Vagina (tissue), 2 donors: Measurements from ENCODE around the gene HES1. TPM values are rescaled to one million over a fixed set of nuclear protein-coding genes. Genes with fewer than 3 reads are reported as not detected.

ENCODE experiments used
- DNase-seq, 2 donors: peaks; one replicate each; pipeline ENCODE4 v3.0.0-alpha.2; 2017; ENCODE audit errors: extremely low spot score in 2 of 2
- H3K27ac ChIP-seq: fragments of 200-600 bp; sonication (generic); one replicate; pipeline ENCODE4 v1.5.1; 2019
- H3K27me3 ChIP-seq: fragments of 200-600 bp; sonication (generic); one replicate; pipeline ENCODE4 v1.5.1; 2019
- H3K36me3 ChIP-seq, 2 donors: fragments of 200-600 bp; sonication (generic); one replicate each; pipeline ENCODE4 v1.5.1; 2017 to 2019
- H3K4me1 ChIP-seq: fragments of 200-600 bp; sonication (generic); one replicate; pipeline ENCODE4 v1.5.1; 2019
- H3K4me3 ChIP-seq, 2 donors: fragments of 200-600 bp; sonication (generic); 1 replicate in 1 of 2; 2 replicates in 1 of 2; pipeline ENCODE4 v1.5.1; 2016 to 2019
- H3K9me3 ChIP-seq: fragments of 200-600 bp; sonication (generic); one replicate; pipeline ENCODE4 v1.5.1; 2019
- POLR2A ChIP-seq, 2 donors: fragments of 450-650 bp; IDR thresholded peaks; one replicate each; pipeline ENCODE4 v1.6.1; 2017; ENCODE audit warnings: antibody characterized with exemption in 2 of 2, mild to moderate bottlenecking in 2 of 2, moderate library complexity in 2 of 2
- POLR2AphosphoS5 ChIP-seq, 2 donors: sonication (generic); formaldehyde crosslinking; IDR thresholded peaks; one replicate each; pipeline ENCODE4 v1.9.0; 2017; ENCODE audit warnings: antibody characterized with exemption in 2 of 2, mild to moderate bottlenecking in 2 of 2, low read depth in 1 of 2; ENCODE audit not compliant: insufficient read depth in 1 of 2
- intact Hi-C: fragments of 100-400 bp; cut with DNase I; formaldehyde crosslinking; loops from one replicate; pipeline ENCODE4 v1.15.1; 2023
- total RNA-seq: library from RNA; depleted of rRNA; stranded (reverse); fragments of >200 nt; gene quantifications from one replicate; pipeline ENCODE4 v1.2.3, GENCODE V29; 2016
- TF ChIP-seq, protein P1 (sequence below), 3 experiments: fragments of 450-650 bp in 2 of 3; fragments of 200-600 bp in 1 of 3; sonication (generic) in 1 of 3; IDR thresholded peaks; one replicate each; pipeline ENCODE4 v1.5.1; 2017 to 2019; ENCODE audit warnings: antibody characterized with exemption in 3 of 3, mild to moderate bottlenecking in 2 of 3, moderate library complexity in 2 of 3

HES1 gene
- total RNA-seq, 1 donor from 2014 or later = 191 TPM

DNA sequence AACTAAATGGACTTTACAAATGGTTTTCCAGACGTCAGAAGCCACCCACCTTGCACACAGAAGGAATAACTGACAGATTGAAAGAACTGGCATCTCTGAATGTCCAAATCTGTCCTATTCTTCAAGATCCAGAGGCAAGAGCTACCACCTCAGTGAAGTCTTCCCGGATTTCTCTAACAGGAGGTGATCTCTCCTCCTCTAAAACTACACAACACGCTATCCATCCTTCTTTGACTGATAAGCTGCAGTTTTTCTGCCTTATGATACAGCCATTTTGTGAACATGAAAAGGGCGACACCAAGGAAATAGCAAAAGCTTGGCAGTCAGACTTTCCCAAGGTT lies 37.1 kb upstream of the HES1 start:
- intact Hi-C loops = no loop called here
- Histone ChIP-seq H3K27ac (no peak overlapping the region), H3K36me3 (no peaks in the 10 kb centered on the region), H3K4me3 (no peak overlapping the region), H3K9me3 (no peaks in the 10 kb centered on the region), H3K4me1 (peaks cover 10% of the 10 kb centered on the region), H3K27me3 (no peaks in the 10 kb centered on the region)
- DNase-seq = no peak
- TF ChIP-seq POLR2A (IDR thresholded peaks at IDR 0.05) (no peak), POLR2AphosphoS5 (IDR thresholded peaks at IDR 0.05; ENCODE audit: insufficient read depth in 1 of 2, low read depth in 1 of 2) (no peak)
- TF ChIP-seq, protein P1, sequence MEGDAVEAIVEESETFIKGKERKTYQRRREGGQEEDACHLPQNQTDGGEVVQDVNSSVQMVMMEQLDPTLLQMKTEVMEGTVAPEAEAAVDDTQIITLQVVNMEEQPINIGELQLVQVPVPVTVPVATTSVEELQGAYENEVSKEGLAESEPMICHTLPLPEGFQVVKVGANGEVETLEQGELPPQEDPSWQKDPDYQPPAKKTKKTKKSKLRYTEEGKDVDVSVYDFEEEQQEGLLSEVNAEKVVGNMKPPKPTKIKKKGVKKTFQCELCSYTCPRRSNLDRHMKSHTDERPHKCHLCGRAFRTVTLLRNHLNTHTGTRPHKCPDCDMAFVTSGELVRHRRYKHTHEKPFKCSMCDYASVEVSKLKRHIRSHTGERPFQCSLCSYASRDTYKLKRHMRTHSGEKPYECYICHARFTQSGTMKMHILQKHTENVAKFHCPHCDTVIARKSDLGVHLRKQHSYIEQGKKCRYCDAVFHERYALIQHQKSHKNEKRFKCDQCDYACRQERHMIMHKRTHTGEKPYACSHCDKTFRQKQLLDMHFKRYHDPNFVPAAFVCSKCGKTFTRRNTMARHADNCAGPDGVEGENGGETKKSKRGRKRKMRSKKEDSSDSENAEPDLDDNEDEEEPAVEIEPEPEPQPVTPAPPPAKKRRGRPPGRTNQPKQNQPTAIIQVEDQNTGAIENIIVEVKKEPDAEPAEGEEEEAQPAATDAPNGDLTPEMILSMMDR (IDR thresholded peaks at IDR 0.05) = no peak

GRCh38 chr3:194099215-194099614 lies 36.7 kb upstream of the HES1 start:
- H3K27ac ChIP-seq = no peak overlapping the region

GRCh38 chr3:194100856-194101390 lies 35.0 kb upstream of the HES1 start:
- peaks cover 10% of the 10 kb centered on the region for H3K4me1 ChIP-seq
- no peak for DNase-seq
- intact Hi-C loops = no loop called here
- TF ChIP-seq, protein P1 (IDR thresholded peaks at IDR 0.05) = no peak
- no peak for TF ChIP-seq POLR2AphosphoS5 (IDR thresholded peaks at IDR 0.05; ENCODE audit: insufficient read depth in 1 of 2, low read depth in 1 of 2)
- TF ChIP-seq POLR2A (IDR thresholded peaks at IDR 0.05) = no peak
- no peak overlapping the region for H3K4me3 ChIP-seq
- H3K9me3 ChIP-seq = no peaks in the 10 kb centered on the region
- H3K27ac ChIP-seq = no peak overlapping the region
- no peaks in the 10 kb centered on the region for H3K36me3 ChIP-seq
- H3K27me3 ChIP-seq = no peaks in the 10 kb centered on the region

More at GRCh38 chr3:194099215-194099614, 36.7 kb upstream of the HES1 start:
- Histone ChIP-seq H3K27me3 (no peaks in the 10 kb centered on the region), H3K36me3 (no peaks in the 10 kb centered on the region), H3K4me3 (no peak overlapping the region), H3K9me3 (no peaks in the 10 kb centered on the region), H3K4me1 (peaks cover 10% of the 10 kb centered on the region)
- TF ChIP-seq, protein P1 (IDR thresholded peaks at IDR 0.05) = no peak
- no peak for TF ChIP-seq POLR2AphosphoS5 (IDR thresholded peaks at IDR 0.05; ENCODE audit: insufficient read depth in 1 of 2, low read depth in 1 of 2)
- TF ChIP-seq POLR2A (IDR thresholded peaks at IDR 0.05) = no peak
- DNase-seq = no peak
- intact Hi-C loops = no loop called here

GRCh38 chr3:194101592-194102432 lies 34.1 kb upstream of the HES1 start:
- Histone ChIP-seq H3K36me3 (no peaks in the 10 kb centered on the region), H3K27me3 (no peaks in the 10 kb centered on the region), H3K4me3 (no peak overlapping the region), H3K4me1 (peaks cover 10% of the 10 kb centered on the region), H3K9me3 (no peaks in the 10 kb centered on the region), H3K27ac (no peak overlapping the region)
- TF ChIP-seq POLR2A (IDR thresholded peaks at IDR 0.05) (no peak), POLR2AphosphoS5 (IDR thresholded peaks at IDR 0.05; ENCODE audit: insufficient read depth in 1 of 2, low read depth in 1 of 2) (no peak)
- TF ChIP-seq, protein P1 (IDR thresholded peaks at IDR 0.05) = no peak
- no peak for DNase-seq
- intact Hi-C loops = no loop called here

DNA sequence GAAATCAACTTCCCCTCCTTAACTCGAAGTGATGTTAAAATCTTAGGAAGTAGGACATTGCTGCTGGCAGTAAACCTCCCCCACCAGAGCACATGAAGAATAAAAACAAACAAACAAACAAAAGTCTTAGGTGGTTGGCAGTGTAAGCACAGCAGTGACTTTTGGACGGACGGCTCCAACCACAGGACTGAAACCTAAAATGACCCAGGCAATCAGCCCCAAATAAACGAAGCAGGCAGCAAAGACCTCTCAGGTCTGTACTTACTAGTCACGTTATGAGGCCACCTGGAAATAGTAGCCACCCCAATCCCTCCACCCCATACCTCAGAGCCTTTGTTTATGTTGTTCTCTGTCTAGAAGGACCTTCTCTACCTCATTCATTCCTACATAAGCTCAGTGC lies 33.5 kb upstream of the HES1 start:
- H3K9me3 ChIP-seq = no peaks in the 10 kb centered on the region
- TF ChIP-seq POLR2A (IDR thresholded peaks at IDR 0.05) (no peak), POLR2AphosphoS5 (IDR thresholded peaks at IDR 0.05; ENCODE audit: insufficient read depth in 1 of 2, low read depth in 1 of 2) (no peak)
- TF ChIP-seq, protein P1 (IDR thresholded peaks at IDR 0.05) = no peak
- H3K4me1 ChIP-seq = peaks cover 9% of the 10 kb centered on the region
- no peak for DNase-seq
- H3K27me3 ChIP-seq = no peaks in the 10 kb centered on the region
- H3K36me3 ChIP-seq = no peaks in the 10 kb centered on the region
- no peak overlapping the region for H3K27ac ChIP-seq
- intact Hi-C loops = no loop called here
- H3K4me3 ChIP-seq = no peak overlapping the region
